Measurements from ENCODE around the gene LRRC71. TPM values are rescaled to one million over a fixed set of nuclear protein-coding genes. Genes with fewer than 3 reads are reported as not detected.

LRRC71 gene
- total and polyA plus RNA-seq, 10 of the 15 experiments (the other 5 are each of a cell fraction or from before 2014, with no cell fraction given), result not detected

DNA sequence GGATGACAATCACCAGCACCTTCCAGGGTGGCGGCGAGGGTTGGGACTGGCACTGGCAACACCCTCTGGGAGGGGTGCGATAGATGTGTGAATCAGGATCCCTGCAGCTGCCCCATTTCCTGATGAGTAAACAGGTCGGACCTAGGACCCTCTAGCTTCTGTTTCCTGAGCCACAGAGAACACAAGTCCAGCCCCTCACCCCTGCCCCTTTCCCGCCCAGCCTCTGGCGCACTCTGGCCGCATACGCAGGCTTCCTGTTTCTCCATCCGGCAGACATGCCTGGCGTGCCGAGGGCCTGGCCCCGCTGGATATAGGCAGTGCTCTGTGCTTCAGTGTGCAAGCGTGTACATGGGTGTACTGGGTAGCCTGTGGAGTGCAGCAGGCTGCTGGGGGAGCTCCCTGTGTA is 22.3 kb upstream of the LRRC71 start (continued):
- TF ChIP-seq, protein P1, sequence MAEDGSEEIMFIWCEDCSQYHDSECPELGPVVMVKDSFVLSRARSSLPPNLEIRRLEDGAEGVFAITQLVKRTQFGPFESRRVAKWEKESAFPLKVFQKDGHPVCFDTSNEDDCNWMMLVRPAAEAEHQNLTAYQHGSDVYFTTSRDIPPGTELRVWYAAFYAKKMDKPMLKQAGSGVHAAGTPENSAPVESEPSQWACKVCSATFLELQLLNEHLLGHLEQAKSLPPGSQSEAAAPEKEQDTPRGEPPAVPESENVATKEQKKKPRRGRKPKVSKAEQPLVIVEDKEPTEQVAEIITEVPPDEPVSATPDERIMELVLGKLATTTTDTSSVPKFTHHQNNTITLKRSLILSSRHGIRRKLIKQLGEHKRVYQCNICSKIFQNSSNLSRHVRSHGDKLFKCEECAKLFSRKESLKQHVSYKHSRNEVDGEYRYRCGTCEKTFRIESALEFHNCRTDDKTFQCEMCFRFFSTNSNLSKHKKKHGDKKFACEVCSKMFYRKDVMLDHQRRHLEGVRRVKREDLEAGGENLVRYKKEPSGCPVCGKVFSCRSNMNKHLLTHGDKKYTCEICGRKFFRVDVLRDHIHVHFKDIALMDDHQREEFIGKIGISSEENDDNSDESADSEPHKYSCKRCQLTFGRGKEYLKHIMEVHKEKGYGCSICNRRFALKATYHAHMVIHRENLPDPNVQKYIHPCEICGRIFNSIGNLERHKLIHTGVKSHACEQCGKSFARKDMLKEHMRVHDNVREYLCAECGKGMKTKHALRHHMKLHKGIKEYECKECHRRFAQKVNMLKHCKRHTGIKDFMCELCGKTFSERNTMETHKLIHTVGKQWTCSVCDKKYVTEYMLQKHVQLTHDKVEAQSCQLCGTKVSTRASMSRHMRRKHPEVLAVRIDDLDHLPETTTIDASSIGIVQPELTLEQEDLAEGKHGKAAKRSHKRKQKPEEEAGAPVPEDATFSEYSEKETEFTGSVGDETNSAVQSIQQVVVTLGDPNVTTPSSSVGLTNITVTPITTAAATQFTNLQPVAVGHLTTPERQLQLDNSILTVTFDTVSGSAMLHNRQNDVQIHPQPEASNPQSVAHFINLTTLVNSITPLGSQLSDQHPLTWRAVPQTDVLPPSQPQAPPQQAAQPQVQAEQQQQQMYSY (CRISPR knock-in tag; IDR thresholded peaks at IDR 0.05), result no peak
- no peak for TF ChIP-seq SIX5 (IDR thresholded peaks at IDR 0.05; ENCODE audit: low read depth, low read length, severe bottlenecking)
- TF ChIP-seq PML (IDR thresholded peaks at IDR 0.05; ENCODE audit: low read length), result no peak
- TF ChIP-seq RFX5 (IDR thresholded peaks at IDR 0.05; ENCODE audit: low read depth, low read length), result no peak
- no peak for TF ChIP-seq TBL1XR1 (IDR thresholded peaks at IDR 0.05; ENCODE audit: low read depth, low read length)
- TF ChIP-seq MTA2 (IDR thresholded peaks at IDR 0.05; ENCODE audit: low read depth), result no peak

DNA sequence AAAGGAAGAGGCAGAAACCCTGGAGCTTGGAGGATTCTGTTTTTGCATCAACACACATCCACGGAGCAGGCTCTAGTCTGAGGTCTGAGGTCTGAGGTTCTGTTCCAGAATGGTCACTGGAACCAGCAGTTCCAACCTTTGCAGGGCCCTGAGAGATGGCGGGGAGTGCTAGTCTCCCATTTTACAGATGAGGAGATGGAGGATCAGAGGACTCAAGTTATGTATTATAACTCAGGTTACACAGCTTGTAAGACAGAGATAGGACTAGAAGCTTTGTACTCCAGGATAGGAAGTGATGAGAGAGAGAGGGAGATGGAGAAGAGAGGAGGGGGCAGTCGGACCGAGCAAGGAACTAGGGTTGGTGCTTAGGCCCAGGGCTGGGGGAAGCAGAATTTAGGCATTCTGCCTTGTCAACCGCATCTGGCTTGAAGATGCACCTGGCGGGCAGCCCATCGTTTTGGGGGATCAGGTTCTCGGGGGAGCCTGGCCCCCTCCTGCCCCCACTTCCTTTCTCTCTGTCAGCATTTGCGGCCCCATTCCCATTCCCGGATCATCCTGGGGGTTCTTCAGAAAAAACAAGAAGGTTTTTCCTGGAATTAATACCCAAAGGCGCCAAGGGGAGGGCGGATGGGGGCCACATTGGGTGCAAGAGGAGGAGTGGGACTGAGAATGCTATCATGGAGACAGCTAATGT is 21.3 kb upstream of the LRRC71 start:
- no peak for FAIRE-seq
- no peak overlapping the region for H3K9ac ChIP-seq (ENCODE audit: control insufficient read depth, insufficient read depth, low read length)
- CTCF ChIA-PET, result interaction anchor here (0.6 to 1.8 kb wide), 5 partner anchors 9 to 175 kb away, joined by 3 to 7 read pairs (median 3); no protein-coding TSS in a partner anchor
- TF ChIP-seq, protein P2, sequence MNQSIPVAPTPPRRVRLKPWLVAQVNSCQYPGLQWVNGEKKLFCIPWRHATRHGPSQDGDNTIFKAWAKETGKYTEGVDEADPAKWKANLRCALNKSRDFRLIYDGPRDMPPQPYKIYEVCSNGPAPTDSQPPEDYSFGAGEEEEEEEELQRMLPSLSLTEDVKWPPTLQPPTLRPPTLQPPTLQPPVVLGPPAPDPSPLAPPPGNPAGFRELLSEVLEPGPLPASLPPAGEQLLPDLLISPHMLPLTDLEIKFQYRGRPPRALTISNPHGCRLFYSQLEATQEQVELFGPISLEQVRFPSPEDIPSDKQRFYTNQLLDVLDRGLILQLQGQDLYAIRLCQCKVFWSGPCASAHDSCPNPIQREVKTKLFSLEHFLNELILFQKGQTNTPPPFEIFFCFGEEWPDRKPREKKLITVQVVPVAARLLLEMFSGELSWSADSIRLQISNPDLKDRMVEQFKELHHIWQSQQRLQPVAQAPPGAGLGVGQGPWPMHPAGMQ (IDR thresholded peaks at IDR 0.05; ENCODE audit: borderline replicate concordance), result no peak
- TF ChIP-seq HDGF (IDR thresholded peaks at IDR 0.05), result no peak
- no peak for TF ChIP-seq ATF7 (IDR thresholded peaks at IDR 0.05; ENCODE audit: low read depth)
- no peak for TF ChIP-seq NRF1 (conservative IDR thresholded peaks at IDR 0.05; ENCODE audit: low read depth, low read length)
- TF ChIP-seq, protein P3, sequence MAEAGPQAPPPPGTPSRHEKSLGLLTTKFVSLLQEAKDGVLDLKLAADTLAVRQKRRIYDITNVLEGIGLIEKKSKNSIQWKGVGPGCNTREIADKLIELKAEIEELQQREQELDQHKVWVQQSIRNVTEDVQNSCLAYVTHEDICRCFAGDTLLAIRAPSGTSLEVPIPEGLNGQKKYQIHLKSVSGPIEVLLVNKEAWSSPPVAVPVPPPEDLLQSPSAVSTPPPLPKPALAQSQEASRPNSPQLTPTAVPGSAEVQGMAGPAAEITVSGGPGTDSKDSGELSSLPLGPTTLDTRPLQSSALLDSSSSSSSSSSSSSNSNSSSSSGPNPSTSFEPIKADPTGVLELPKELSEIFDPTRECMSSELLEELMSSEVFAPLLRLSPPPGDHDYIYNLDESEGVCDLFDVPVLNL (IDR thresholded peaks at IDR 0.05; ENCODE audit: low read depth, low read length), result no peak
- TF ChIP-seq ZBED1 (IDR thresholded peaks at IDR 0.05; ENCODE audit: borderline replicate concordance), result no peak
- TF ChIP-seq BRCA1 (IDR thresholded peaks at IDR 0.05; ENCODE audit: low read depth, low read length), result no peak
- no peak for TF ChIP-seq ESRRA (IDR thresholded peaks at IDR 0.05; ENCODE audit: low read length)
- TF ChIP-seq, protein P4, sequence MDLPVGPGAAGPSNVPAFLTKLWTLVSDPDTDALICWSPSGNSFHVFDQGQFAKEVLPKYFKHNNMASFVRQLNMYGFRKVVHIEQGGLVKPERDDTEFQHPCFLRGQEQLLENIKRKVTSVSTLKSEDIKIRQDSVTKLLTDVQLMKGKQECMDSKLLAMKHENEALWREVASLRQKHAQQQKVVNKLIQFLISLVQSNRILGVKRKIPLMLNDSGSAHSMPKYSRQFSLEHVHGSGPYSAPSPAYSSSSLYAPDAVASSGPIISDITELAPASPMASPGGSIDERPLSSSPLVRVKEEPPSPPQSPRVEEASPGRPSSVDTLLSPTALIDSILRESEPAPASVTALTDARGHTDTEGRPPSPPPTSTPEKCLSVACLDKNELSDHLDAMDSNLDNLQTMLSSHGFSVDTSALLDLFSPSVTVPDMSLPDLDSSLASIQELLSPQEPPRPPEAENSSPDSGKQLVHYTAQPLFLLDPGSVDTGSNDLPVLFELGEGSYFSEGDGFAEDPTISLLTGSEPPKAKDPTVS (IDR thresholded peaks at IDR 0.05; ENCODE audit: low read depth, low read length), result no peak
- no peak for TF ChIP-seq POLR2AphosphoS5 (IDR thresholded peaks at IDR 0.05; ENCODE audit: low read length)

More for the DNA sequence above, 21.3 kb upstream of the LRRC71 start:
- no peak overlapping the region for H3K4me2 ChIP-seq (ENCODE audit: control insufficient read depth, insufficient read depth)
- SMC1A ChIA-PET (ENCODE audit: uncharacterized antibody, unreplicated experiment), result no interaction called here
- no peaks in the 10 kb centered on the region for H3K79me2 ChIP-seq (ENCODE audit: control insufficient read depth, insufficient read depth, low read length)
- DNase-seq (ENCODE audit: low read depth, low spot score), result no peak
- no peak overlapping the region for H2AFZ ChIP-seq (ENCODE audit: control insufficient read depth, low read depth, low read length)
- no peaks in the 10 kb centered on the region for H3K9me3 ChIP-seq (replicated peaks; ENCODE audit: control insufficient read depth, insufficient read depth, low read length)
- in situ Hi-C loops (cut with MboI) (no loop called here), intact Hi-C loops (cut with micrococcal nuclease; ENCODE audit: unreplicated experiment) (no loop called here)
- no peak overlapping the region for H3K4me3 ChIP-seq
- no peak for ATAC-seq
- POLR2A ChIA-PET, result no interaction called here
- RAD21 ChIA-PET (ENCODE audit: unreplicated experiment), result no interaction called here
- H3K27me3 ChIP-seq (replicated peaks in 1 of 2; ENCODE audit: control insufficient read depth in 2 of 2, insufficient read depth in 2 of 2, low read length in 1 of 2), result peaks cover 0 to 8% of the 10 kb centered on the region in 2 experiments; a peak in 2 of 4 replicates
- 31% methylated on average over 12 of the region's 12 CpGs for WGBS (ENCODE audit: insufficient coverage, insufficient replicate concordance, low lambda C conversion rate, missing lambda C conversion rate)
- H4K20me1 ChIP-seq (ENCODE audit: control insufficient read depth, insufficient read depth), result no peaks in the 10 kb centered on the region
- H3K27ac ChIP-seq (ENCODE audit: control insufficient read depth, insufficient read depth), result no peak overlapping the region
- H3K4me1 ChIP-seq (ENCODE audit: control insufficient read depth, insufficient read depth, low read length), result no peaks in the 10 kb centered on the region
- BruUV-seq (replicated peaks), result no TSS peak
- no peaks in the 10 kb centered on the region for H3K36me3 ChIP-seq (ENCODE audit: control insufficient read depth in 2 of 2, insufficient read depth in 2 of 2, low read length in 1 of 2)

Measured in GM12878 (cell line).